CD4-positive, alpha-beta memory T cell (primary cell): Measurements from ENCODE around the gene CDCP2. TPM values are rescaled to one million over a fixed set of nuclear protein-coding genes. Genes with fewer than 3 reads are reported as not detected.

Experiments
- CTCF ChIA-PET: fragments of 350-600 bp; sonication (Branson Sonifier 250); formaldehyde crosslinking; loops from one replicate; lab custom pipeline; 2021; ENCODE audit warnings: inconsistent platforms; ENCODE audit not compliant: partially characterized antibody; lab: Charles Lee
- POLR2A ChIA-PET: fragments of 350-600 bp; sonication (Branson Sonifier 250); formaldehyde crosslinking; loops from one replicate; lab custom pipeline; 2021; ENCODE audit not compliant: partially characterized antibody; lab: Charles Lee
- DNase-seq, 5 donors: peaks; one replicate each; pipeline versions ENCODE4 v3.0.0 to v3.0.0-alpha.2; 2020 to 2022; ENCODE audit warnings: mixed read lengths in 1 of 5
- H3K27ac ChIP-seq: one replicate; pipeline ENCODE4 v1.7.0; 2013; ENCODE audit warnings: low read depth, low read length
- H3K27me3 ChIP-seq: 2 replicates; pipeline ENCODE4 v1.7.0; 2013; ENCODE audit warnings: mild to moderate bottlenecking, low read length, moderate library complexity; ENCODE audit not compliant: insufficient read depth
- H3K36me3 ChIP-seq: 2 replicates; pipeline ENCODE4 v1.7.0; 2013; ENCODE audit warnings: mild to moderate bottlenecking, low read length, moderate library complexity; ENCODE audit not compliant: insufficient read depth
- H3K4me1 ChIP-seq: 2 replicates; pipeline ENCODE4 v1.7.0; 2013; ENCODE audit warnings: mild to moderate bottlenecking, low read length, moderate library complexity; ENCODE audit not compliant: insufficient read depth
- H3K4me3 ChIP-seq, 2 donors: one replicate each; pipeline ENCODE4 v1.7.0; 2013; ENCODE audit warnings: low read length in 2 of 2, mild to moderate bottlenecking in 1 of 2
- H3K9me3 ChIP-seq, 2 donors: one replicate each; pipeline ENCODE4 v1.7.0; 2013; ENCODE audit warnings: low read length in 2 of 2, control low read depth in 1 of 2; ENCODE audit not compliant: control insufficient read depth in 1 of 2
- H3K27ac Mint-ChIP-seq, 7 donors: one replicate each; pipeline ENCODE4 v1.8.0; 2020 to 2021; ENCODE audit warnings: mixed read lengths in 7 of 7, mild to moderate bottlenecking in 6 of 7, inconsistent platforms in 3 of 7, moderate library complexity in 3 of 7
- H3K27me3 Mint-ChIP-seq, 2 donors: one replicate each; pipeline ENCODE4 v1.8.0; 2020 to 2021; ENCODE audit warnings: mixed read lengths in 2 of 2
- H3K36me3 Mint-ChIP-seq, 2 donors: one replicate each; pipeline ENCODE4 v1.8.0; 2020 to 2021; ENCODE audit warnings: mixed read lengths in 2 of 2, inconsistent platforms in 1 of 2, mild to moderate bottlenecking in 1 of 2
- H3K4me1 Mint-ChIP-seq, 4 donors: one replicate each; pipeline ENCODE4 v1.8.0; 2020 to 2021; ENCODE audit warnings: mixed read lengths in 4 of 4, mild to moderate bottlenecking in 1 of 4
- H3K4me3 Mint-ChIP-seq, 8 donors: one replicate each; pipeline ENCODE4 v1.8.0; 2020 to 2021; ENCODE audit warnings: mixed read lengths in 8 of 8, mild to moderate bottlenecking in 7 of 8, moderate library complexity in 6 of 8, inconsistent platforms in 3 of 8
- H3K9me3 Mint-ChIP-seq, 8 donors: one replicate each; pipeline ENCODE4 v1.8.0; 2020 to 2021; ENCODE audit warnings: mixed read lengths in 8 of 8, mild to moderate bottlenecking in 5 of 8, inconsistent platforms in 3 of 8, moderate library complexity in 1 of 8
- intact Hi-C: fragments of 100-400 bp; cut with micrococcal nuclease; formaldehyde crosslinking; loops from one replicate; pipeline ENCODE4 v1.15.1; 2023
- polyA plus RNA-seq, 2 donors: library from polyadenylated mRNA; unstranded; fragments of 300-500 nt; fragmentation: Illumina TruSeq; gene quantifications; one replicate each; pipeline ENCODE4 v1.2.3, GENCODE V29; 2021
- total RNA-seq, 2 experiments: library from RNA; stranded (reverse); gene quantifications; one replicate each; pipeline ENCODE4 v1.2.3, GENCODE V29; 2021

The CDCP2 gene
- total and polyA plus RNA-seq, 4 experiments from 2014 or later, result 0.19 TPM; not detected in 3

GRCh38 chr1:54190526-54190925, 37.7 kb upstream of the CDCP2 start:
- H3K36me3 ChIP-seq, result peaks cover 8% of the 10 kb centered on the region
- ChIA-PET CTCF (interaction anchor here (1.7 kb wide), 1 partner anchor 9 kb away, joined by 4 read pairs; no protein-coding TSS in a partner anchor), POLR2A (interaction anchor here (0.5 to 1.7 kb wide), 2 partner anchors 10 to 20 kb away, joined by 3 to 8 read pairs; partner anchors contain the start of genes CYB5RL and MRPL37)
- Mint-ChIP-seq H3K27ac (no peak overlapping the region), H3K27me3 (no peaks in the 10 kb centered on the region), H3K9me3 (peaks cover 0 to 4% (median 0%) of the 10 kb centered on the region in 8 donors), H3K4me1 (no peaks in the 10 kb centered on the region), H3K4me3 (no peak overlapping the region), H3K36me3 (peaks cover 42 to 53% of the 10 kb centered on the region in 2 donors)
- DNase-seq, result no peak
- intact Hi-C loops, result no loop called here
- no peak overlapping the region for H3K27ac ChIP-seq
- H3K4me1 ChIP-seq, result no peaks in the 10 kb centered on the region
- H3K9me3 ChIP-seq, result no peaks in the 10 kb centered on the region
- H3K27me3 ChIP-seq, result no peaks in the 10 kb centered on the region
- H3K4me3 ChIP-seq, result no peak overlapping the region

- CTCF ChIA-PET, result interaction anchor here (2.6 kb wide), 1 partner anchor 301 kb away, joined by 13 read pairs; no protein-coding TSS in a partner anchor
- Mint-ChIP-seq H3K4me1 (no peaks in the 10 kb centered on the region), H3K4me3 (no peak overlapping the region), H3K27me3 (no peaks in the 10 kb centered on the region), H3K27ac (no peak overlapping the region), H3K36me3 (peaks cover 44 to 55% of the 10 kb centered on the region in 2 donors), H3K9me3 (peaks cover 0 to 4% (median 0%) of the 10 kb centered on the region in 8 donors)
- no peaks in the 10 kb centered on the region for H3K27me3 ChIP-seq
- H3K4me3 ChIP-seq, result no peak overlapping the region
- DNase-seq, result no peak
- no peak overlapping the region for H3K27ac ChIP-seq
- intact Hi-C loops, result no loop called here
- H3K4me1 ChIP-seq, result no peaks in the 10 kb centered on the region
- POLR2A ChIA-PET, result no interaction called here
- peaks cover 8% of the 10 kb centered on the region for H3K36me3 ChIP-seq
- H3K9me3 ChIP-seq, result no peaks in the 10 kb centered on the region
Observed at GRCh38 chr1:54188291-54188690, 35.5 kb upstream of the CDCP2 start.

GRCh38 chr1:54186056-54186455, 33.3 kb upstream of the CDCP2 start:
- CTCF ChIA-PET, result interaction anchor here (2.6 kb wide), 1 partner anchor 304 kb away, joined by 13 read pairs; no protein-coding TSS in a partner anchor
- H3K9me3 Mint-ChIP-seq, result peaks cover 0 to 3% (median 0%) of the 10 kb centered on the region in 8 donors

GRCh38 chr1:54180701-54181360, 28.0 kb upstream of the CDCP2 start:
- ChIA-PET POLR2A (interaction anchor here (0.9 to 1.9 kb wide), 2 partner anchors 226 to 309 kb away, joined by 3 to 5 read pairs; partner anchors contain the start of gene SSBP3), CTCF (interaction anchor here (1.0 to 4.9 kb wide), 10 partner anchors 8 to 559 kb away, joined by 3 to 41 read pairs (median 6); partner anchors contain the start of genes CYB5RL and MRPL37)
- Mint-ChIP-seq H3K4me3 (no peak overlapping the region), H3K27me3 (no peaks in the 10 kb centered on the region), H3K9me3 (no peaks in the 10 kb centered on the region), H3K27ac (no peak overlapping the region), H3K36me3 (peaks cover 13 to 21% of the 10 kb centered on the region in 2 donors), H3K4me1 (peaks cover 0 to 1% (median 0%) of the 10 kb centered on the region in 4 donors)
- Histone ChIP-seq H3K4me1 (no peaks in the 10 kb centered on the region), H3K4me3 (no peak overlapping the region), H3K27me3 (no peaks in the 10 kb centered on the region), H3K27ac (no peak overlapping the region), H3K9me3 (no peaks in the 10 kb centered on the region), H3K36me3 (no peaks in the 10 kb centered on the region)
- intact Hi-C loops, result loop anchor here (1.0 to 5.0 kb wide), 2 partner anchors 226 to 308 kb away; partner anchors contain the start of gene SSBP3
- no peak for DNase-seq

More at GRCh38 chr1:54186056-54186455, 33.3 kb upstream of the CDCP2 start:
- peaks cover 38 to 48% of the 10 kb centered on the region in 2 donors for H3K36me3 Mint-ChIP-seq
- no peaks in the 10 kb centered on the region for H3K27me3 ChIP-seq
- H3K27ac ChIP-seq, result no peak overlapping the region
- H3K4me1 Mint-ChIP-seq, result peaks cover 0 to 1% (median 0%) of the 10 kb centered on the region in 4 donors
- no peak overlapping the region for H3K4me3 ChIP-seq
- no peak overlapping the region for H3K27ac Mint-ChIP-seq
- no peaks in the 10 kb centered on the region for H3K4me1 ChIP-seq
- intact Hi-C loops, result no loop called here
- no peak for DNase-seq
- H3K27me3 Mint-ChIP-seq, result no peaks in the 10 kb centered on the region
- H3K9me3 ChIP-seq, result no peaks in the 10 kb centered on the region
- H3K4me3 Mint-ChIP-seq, result no peak overlapping the region
- POLR2A ChIA-PET, result no interaction called here
- H3K36me3 ChIP-seq, result peaks cover 8% of the 10 kb centered on the region

- Histone ChIP-seq H3K4me1 (no peaks in the 10 kb centered on the region), H3K27ac (no peak overlapping the region), H3K36me3 (no peaks in the 10 kb centered on the region), H3K4me3 (no peak overlapping the region), H3K9me3 (no peaks in the 10 kb centered on the region), H3K27me3 (no peaks in the 10 kb centered on the region)
- H3K27ac Mint-ChIP-seq, result peak overlapping the region in 1 of 7 donors; percentile 53
- CTCF ChIA-PET, result interaction anchor here (1.4 kb wide), 1 partner anchor 311 kb away, joined by 6 read pairs; no protein-coding TSS in a partner anchor
- DNase-seq, result no peak
- intact Hi-C loops, result no loop called here
- no peaks in the 10 kb centered on the region for H3K27me3 Mint-ChIP-seq
- H3K4me3 Mint-ChIP-seq, result no peak overlapping the region
- peaks cover 0 to 1% (median 0%) of the 10 kb centered on the region in 4 donors for H3K4me1 Mint-ChIP-seq
- peaks cover 4 to 10% of the 10 kb centered on the region in 2 donors for H3K36me3 Mint-ChIP-seq
- H3K9me3 Mint-ChIP-seq, result no peaks in the 10 kb centered on the region
- POLR2A ChIA-PET, result no interaction called here
Observed at GRCh38 chr1:54178296-54179070, 25.7 kb upstream of the CDCP2 start.

- Histone ChIP-seq H3K27me3 (no peaks in the 10 kb centered on the region), H3K4me1 (no peaks in the 10 kb centered on the region), H3K36me3 (no peaks in the 10 kb centered on the region), H3K4me3 (no peak overlapping the region), H3K9me3 (no peaks in the 10 kb centered on the region), H3K27ac (no peak overlapping the region)
- ChIA-PET POLR2A (no interaction called here), CTCF (interaction anchor here (1.4 kb wide), 1 partner anchor 312 kb away, joined by 6 read pairs; no protein-coding TSS in a partner anchor)
- Mint-ChIP-seq H3K36me3 (peaks cover 4% of the 10 kb centered on the region in 2 donors), H3K27ac (no peak overlapping the region), H3K4me1 (peaks cover 0 to 1% (median 0%) of the 10 kb centered on the region in 4 donors), H3K27me3 (no peaks in the 10 kb centered on the region), H3K4me3 (no peak overlapping the region), H3K9me3 (no peaks in the 10 kb centered on the region)
- intact Hi-C loops, result no loop called here
- DNase-seq, result no peak
Observed at GRCh38 chr1:54177726-54178125, 24.9 kb upstream of the CDCP2 start.
